ENCODE results near the gene WDFY1. TPM values are rescaled to one million over a fixed set of nuclear protein-coding genes. Genes with fewer than 3 reads are reported as not detected.

Gene WDFY1, protein sequence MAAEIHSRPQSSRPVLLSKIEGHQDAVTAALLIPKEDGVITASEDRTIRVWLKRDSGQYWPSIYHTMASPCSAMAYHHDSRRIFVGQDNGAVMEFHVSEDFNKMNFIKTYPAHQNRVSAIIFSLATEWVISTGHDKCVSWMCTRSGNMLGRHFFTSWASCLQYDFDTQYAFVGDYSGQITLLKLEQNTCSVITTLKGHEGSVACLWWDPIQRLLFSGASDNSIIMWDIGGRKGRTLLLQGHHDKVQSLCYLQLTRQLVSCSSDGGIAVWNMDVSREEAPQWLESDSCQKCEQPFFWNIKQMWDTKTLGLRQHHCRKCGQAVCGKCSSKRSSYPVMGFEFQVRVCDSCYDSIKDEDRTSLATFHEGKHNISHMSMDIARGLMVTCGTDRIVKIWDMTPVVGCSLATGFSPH
- 53.1 TPM for total RNA-seq (ENCODE audit: unreplicated experiment)
- long read RNA-seq, full-length matches to known transcripts, result 15 of 17 reads
- long read RNA-seq, partial matches to known transcripts, result 1 of 17 reads
- long read RNA-seq, other reads (novel, unspliced or antisense), result 1 of 17 reads

DNA sequence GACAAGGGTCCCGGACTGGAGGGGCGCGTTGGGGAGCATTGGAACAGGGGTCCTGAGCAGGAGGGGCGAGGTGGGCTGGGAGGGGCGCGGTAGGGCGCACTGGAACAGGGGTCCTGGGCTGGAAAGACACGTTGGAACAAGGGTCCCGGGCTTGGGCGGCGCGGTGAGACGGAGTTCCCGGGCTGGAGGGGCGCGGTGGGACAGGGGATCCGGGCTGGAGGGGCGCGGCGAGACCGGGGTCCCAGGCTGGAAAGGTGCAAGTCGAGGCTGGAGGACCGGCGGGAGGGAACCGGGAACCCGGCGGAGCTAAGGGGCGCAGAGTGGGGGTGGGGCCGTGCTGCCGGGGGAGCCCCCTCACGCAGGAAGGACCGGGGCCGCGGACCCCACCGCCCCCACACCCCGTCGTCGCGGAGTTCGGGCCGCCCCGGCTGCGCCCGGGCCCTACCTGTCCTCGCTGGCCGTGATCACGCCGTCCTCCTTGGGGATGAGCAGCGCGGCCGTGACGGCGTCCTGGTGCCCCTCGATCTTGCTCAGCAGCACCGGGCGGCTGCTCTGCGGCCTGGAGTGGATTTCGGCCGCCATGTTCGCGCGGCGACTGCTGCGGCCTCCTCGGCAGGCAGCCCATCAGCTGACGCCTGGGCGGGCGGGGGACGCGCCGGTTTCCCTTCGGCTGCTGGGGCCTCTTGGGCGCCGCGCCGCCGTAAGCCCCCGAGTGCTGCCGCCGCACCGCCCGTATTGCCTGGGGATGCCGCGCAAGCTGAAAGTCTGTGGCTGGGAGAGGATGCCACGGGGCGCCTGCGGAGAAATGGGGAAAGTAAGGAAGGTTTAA is at the start of gene WDFY1:
TSS of gene WDFY1 (minus strand) at position 633 of the 829 bp plus-strand sequence. CDS start at position 582, 51 bp downstream.
- H3K27ac Mint-ChIP-seq (ENCODE audit: unreplicated experiment), result peak within 1 kb of the TSS; percentile 82
- peak within 1 kb of the TSS; percentile 93 for H3K4me3 Mint-ChIP-seq (ENCODE audit: unreplicated experiment)
- DNase-seq (ENCODE audit: low spot score), result peak; percentile 86
- peaks cover 8% of the 10 kb centered on the region for H3K36me3 Mint-ChIP-seq (ENCODE audit: low read depth, unreplicated experiment)
- no peaks in the 10 kb centered on the region for H3K9me3 Mint-ChIP-seq (ENCODE audit: unreplicated experiment)
- TF ChIP-seq, protein P1, sequence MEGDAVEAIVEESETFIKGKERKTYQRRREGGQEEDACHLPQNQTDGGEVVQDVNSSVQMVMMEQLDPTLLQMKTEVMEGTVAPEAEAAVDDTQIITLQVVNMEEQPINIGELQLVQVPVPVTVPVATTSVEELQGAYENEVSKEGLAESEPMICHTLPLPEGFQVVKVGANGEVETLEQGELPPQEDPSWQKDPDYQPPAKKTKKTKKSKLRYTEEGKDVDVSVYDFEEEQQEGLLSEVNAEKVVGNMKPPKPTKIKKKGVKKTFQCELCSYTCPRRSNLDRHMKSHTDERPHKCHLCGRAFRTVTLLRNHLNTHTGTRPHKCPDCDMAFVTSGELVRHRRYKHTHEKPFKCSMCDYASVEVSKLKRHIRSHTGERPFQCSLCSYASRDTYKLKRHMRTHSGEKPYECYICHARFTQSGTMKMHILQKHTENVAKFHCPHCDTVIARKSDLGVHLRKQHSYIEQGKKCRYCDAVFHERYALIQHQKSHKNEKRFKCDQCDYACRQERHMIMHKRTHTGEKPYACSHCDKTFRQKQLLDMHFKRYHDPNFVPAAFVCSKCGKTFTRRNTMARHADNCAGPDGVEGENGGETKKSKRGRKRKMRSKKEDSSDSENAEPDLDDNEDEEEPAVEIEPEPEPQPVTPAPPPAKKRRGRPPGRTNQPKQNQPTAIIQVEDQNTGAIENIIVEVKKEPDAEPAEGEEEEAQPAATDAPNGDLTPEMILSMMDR (IDR thresholded peaks at IDR 0.05; ENCODE audit: unreplicated experiment), result no peak
- peaks cover 9% of the 10 kb centered on the region for H3K27me3 Mint-ChIP-seq (ENCODE audit: unreplicated experiment)
- peaks cover 29% of the 10 kb centered on the region for H3K4me1 Mint-ChIP-seq (ENCODE audit: unreplicated experiment)

DNA sequence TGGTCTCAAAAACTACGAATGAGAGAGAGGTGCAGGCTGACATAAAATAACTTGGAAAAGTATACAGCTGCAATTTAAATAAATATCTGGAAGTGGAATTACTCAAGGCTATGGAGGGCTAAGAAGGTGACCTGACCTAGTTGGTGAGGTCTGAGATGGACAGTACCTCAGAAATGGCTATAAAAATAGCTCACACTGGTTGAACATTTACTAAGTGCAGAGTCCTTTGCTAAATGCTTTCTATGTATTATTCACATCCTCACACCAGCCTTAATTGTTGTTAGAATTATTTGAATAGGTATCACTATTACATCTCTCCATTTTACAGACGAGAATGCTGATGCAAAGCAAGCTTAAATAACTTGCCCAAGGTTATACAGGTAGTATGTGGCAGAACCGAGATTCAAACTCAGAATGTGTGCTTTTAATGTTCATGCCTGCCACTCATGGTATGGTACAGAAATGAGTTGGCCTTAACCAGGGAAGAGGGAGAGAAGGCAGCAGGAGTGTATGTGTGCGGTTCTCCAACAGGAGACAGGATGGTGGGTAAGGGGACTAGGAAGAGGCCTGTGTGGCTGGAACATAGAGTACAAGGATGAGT is 49.5 kb upstream of the WDFY1 start:
- H3K9me3 Mint-ChIP-seq (ENCODE audit: unreplicated experiment), result no peaks in the 10 kb centered on the region
- H3K27ac Mint-ChIP-seq (ENCODE audit: unreplicated experiment), result no peak overlapping the region
- H3K36me3 Mint-ChIP-seq (ENCODE audit: low read depth, unreplicated experiment), result peaks cover 2% of the 10 kb centered on the region
- TF ChIP-seq, protein P1 (IDR thresholded peaks at IDR 0.05; ENCODE audit: unreplicated experiment), result no peak
- no peak for DNase-seq (ENCODE audit: low spot score)
- H3K27me3 Mint-ChIP-seq (ENCODE audit: unreplicated experiment), result peaks cover 4% of the 10 kb centered on the region
- H3K4me3 Mint-ChIP-seq (ENCODE audit: unreplicated experiment), result no peak overlapping the region
- H3K4me1 Mint-ChIP-seq (ENCODE audit: unreplicated experiment), result no peaks in the 10 kb centered on the region

DNA sequence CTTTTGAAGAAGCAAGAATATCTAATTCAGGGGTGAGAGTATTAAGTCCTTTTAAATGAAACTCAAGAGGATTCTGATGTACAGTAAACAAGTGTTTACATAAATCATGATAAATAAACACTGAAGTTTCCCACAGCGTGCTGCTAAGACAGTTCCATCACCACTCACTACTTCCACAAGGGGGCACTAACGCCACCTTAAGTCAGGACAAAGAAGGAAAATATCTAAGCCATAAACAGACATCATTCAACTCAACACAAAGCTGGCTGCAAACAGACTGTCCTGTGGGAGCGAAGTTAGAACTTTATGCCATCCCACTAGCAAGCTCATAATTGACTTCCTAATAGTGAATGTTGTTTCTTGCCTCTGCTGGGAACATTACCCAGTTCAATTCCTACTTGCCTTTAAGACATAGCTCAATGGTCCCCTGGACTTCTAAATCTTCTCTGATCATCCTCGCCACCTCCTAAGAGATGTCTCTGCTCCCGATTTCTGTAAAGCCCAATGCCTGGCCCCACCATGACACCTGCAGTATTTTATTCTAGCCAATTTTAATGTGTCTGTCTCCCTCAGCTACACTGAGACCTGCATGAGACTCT is 48.6 kb upstream of the WDFY1 start:
- no peaks in the 10 kb centered on the region for H3K36me3 Mint-ChIP-seq (ENCODE audit: low read depth, unreplicated experiment)

DNA sequence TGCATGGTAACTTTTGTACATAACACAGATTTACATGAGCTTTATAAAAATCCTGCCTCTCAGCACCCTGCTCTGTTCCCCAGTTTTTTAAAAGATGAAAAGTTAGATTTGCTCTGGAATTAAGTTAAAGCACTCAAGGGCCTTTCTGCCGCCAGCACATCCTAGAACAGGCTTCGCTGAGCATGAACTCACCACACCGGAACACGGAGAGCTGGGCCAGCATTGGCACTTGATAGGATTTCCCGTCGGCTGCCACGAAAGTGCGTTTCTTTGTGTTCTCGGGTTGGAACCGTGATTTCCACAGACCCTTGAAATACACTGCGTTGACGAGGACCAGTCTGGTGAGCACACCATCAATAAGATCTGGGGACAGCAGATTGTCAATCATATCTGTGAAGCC is 46.5 kb upstream of the WDFY1 start:
- H3K36me3 Mint-ChIP-seq (ENCODE audit: low read depth, unreplicated experiment), result no peaks in the 10 kb centered on the region
- H3K4me1 Mint-ChIP-seq (ENCODE audit: unreplicated experiment), result no peaks in the 10 kb centered on the region

More for the DNA sequence above, 48.6 kb upstream of the WDFY1 start:
- Mint-ChIP-seq H3K9me3 (ENCODE audit: unreplicated experiment) (no peaks in the 10 kb centered on the region), H3K27me3 (ENCODE audit: unreplicated experiment) (peaks cover 4% of the 10 kb centered on the region), H3K27ac (ENCODE audit: unreplicated experiment) (no peak overlapping the region), H3K4me3 (ENCODE audit: unreplicated experiment) (no peak overlapping the region), H3K4me1 (ENCODE audit: unreplicated experiment) (no peaks in the 10 kb centered on the region)
- peak; percentile 66 for DNase-seq (ENCODE audit: low spot score)
- TF ChIP-seq, protein P1 (IDR thresholded peaks at IDR 0.05; ENCODE audit: unreplicated experiment), result peak; percentile 86

More for the DNA sequence above, 46.5 kb upstream of the WDFY1 start:
- TF ChIP-seq, protein P1 (IDR thresholded peaks at IDR 0.05; ENCODE audit: unreplicated experiment), result no peak
- peaks cover under 1% of the 10 kb centered on the region for H3K27me3 Mint-ChIP-seq (ENCODE audit: unreplicated experiment)
- no peak overlapping the region for H3K27ac Mint-ChIP-seq (ENCODE audit: unreplicated experiment)
- H3K4me3 Mint-ChIP-seq (ENCODE audit: unreplicated experiment), result no peak overlapping the region
- no peak for DNase-seq (ENCODE audit: low spot score)
- H3K9me3 Mint-ChIP-seq (ENCODE audit: unreplicated experiment), result no peaks in the 10 kb centered on the region
